NK-92 (cell line): ENCODE results near the gene CAPN15.
"Not testable (repeated sequence)": the region's sequence is repeated elsewhere in the genome, so short reads cannot be mapped to it uniquely, and the experiment has no call there.

Source experiments
- DNase-seq: peaks from one replicate; lab custom pipeline; 2025; ENCODE audit not compliant: unreplicated experiment; lab: John Stamatoyannopoulos, UW

Gene CAPN15

GRCh38 chr16:506246-506546, 21.3 kb upstream of the CAPN15 start:
- no peak for DNase-seq

- DNase-seq = not testable (repeated sequence)
These were observed 20.0 kb upstream of the CAPN15 start for GRCh38 chr16:507527-507926.

- no peak for DNase-seq
These were observed 19.5 kb upstream of the CAPN15 start for GRCh38 chr16:507996-508395.

GRCh38 chr16:508884-509736, 18.4 kb upstream of the CAPN15 start:
- DNase-seq = no peak

GRCh38 chr16:510066-510825, 17.3 kb upstream of the CAPN15 start:
- DNase-seq = no peak

- no peak for DNase-seq
These were observed 14.7 kb upstream of the CAPN15 start for GRCh38 chr16:512802-513201.

GRCh38 chr16:513950-514349, 13.6 kb upstream of the CAPN15 start:
- no peak for DNase-seq

GRCh38 chr16:515175-515938, 12.2 kb upstream of the CAPN15 start:
- DNase-seq = no peak

GRCh38 chr16:515939-516226, 11.6 kb upstream of the CAPN15 start:
- DNase-seq = no peak

- no peak for DNase-seq
These were observed 11.2 kb upstream of the CAPN15 start for GRCh38 chr16:516301-516700.

- DNase-seq = no peak
These were observed 8.7 kb upstream of the CAPN15 start for GRCh38 chr16:518858-519257.

- DNase-seq = no peak
These were observed 8.1 kb upstream of the CAPN15 start for GRCh38 chr16:519425-519824.

GRCh38 chr16:519841-520687, 7.4 kb upstream of the CAPN15 start:
- no peak for DNase-seq

GRCh38 chr16:520847-521246, 6.7 kb upstream of the CAPN15 start:
- no peak for DNase-seq

- no peak for DNase-seq
These were observed 5.9 kb upstream of the CAPN15 start for GRCh38 chr16:521381-522210.

- DNase-seq = no peak
These were observed 5.0 kb upstream of the CAPN15 start for GRCh38 chr16:522320-523096.

GRCh38 chr16:523097-523741, 4.3 kb upstream of the CAPN15 start:
- DNase-seq = no peak

- no peak for DNase-seq
These were observed 3.1 kb upstream of the CAPN15 start for GRCh38 chr16:524274-525040.
